ENCODE data around the gene IRX2. TPM values are rescaled to one million over a fixed set of nuclear protein-coding genes. Genes with fewer than 3 reads are reported as not detected.

IRX2 gene
- total and polyA plus RNA-seq, 10 of the 15 experiments (the other 5 are each of a cell fraction or from before 2014, with no cell fraction given), result not detected

GRCh38 chr5:2753452-2754420 is 2.3 kb upstream of the IRX2 start:
- Histone ChIP-seq H3K36me3 (ENCODE audit: control insufficient read depth in 2 of 2, insufficient read depth in 2 of 2, low read length in 1 of 2) (no peaks in the 10 kb centered on the region), H3K27ac (ENCODE audit: control insufficient read depth, insufficient read depth) (no peak overlapping the region), H3K4me3 (no peak overlapping the region), H3K4me2 (ENCODE audit: control insufficient read depth, insufficient read depth) (no peak overlapping the region), H3K9ac (ENCODE audit: control insufficient read depth, insufficient read depth, low read length) (no peak overlapping the region), H4K20me1 (ENCODE audit: control insufficient read depth, insufficient read depth) (no peaks in the 10 kb centered on the region), H3K27me3 (replicated peaks in 1 of 2; ENCODE audit: control insufficient read depth in 2 of 2, insufficient read depth in 2 of 2, low read length in 1 of 2) (no peaks in the 10 kb centered on the region), H2AFZ (ENCODE audit: control insufficient read depth, low read depth, low read length) (no peak overlapping the region), H3K79me2 (ENCODE audit: control insufficient read depth, insufficient read depth, low read length) (no peaks in the 10 kb centered on the region), H3K4me1 (ENCODE audit: control insufficient read depth, insufficient read depth, low read length) (no peaks in the 10 kb centered on the region), H3K9me3 (replicated peaks; ENCODE audit: control insufficient read depth, insufficient read depth, low read length) (peaks cover 2% of the 10 kb centered on the region; the same call in 2 of the 3 replicates)
- ChIA-PET POLR2A (no interaction called here), SMC1A (ENCODE audit: uncharacterized antibody, unreplicated experiment) (no interaction called here), CTCF (interaction anchor here (0.6 kb wide), 1 partner anchor 131 kb away, joined by 3 read pairs; no protein-coding TSS in a partner anchor), RAD21 (ENCODE audit: unreplicated experiment) (no interaction called here)
- 10% methylated on average over 24 of the region's 29 CpGs for WGBS (ENCODE audit: insufficient coverage, insufficient replicate concordance, low lambda C conversion rate, missing lambda C conversion rate)
- DNase-seq (ENCODE audit: low read depth, low spot score), result no peak
- ATAC-seq, result no peak
- in situ Hi-C loops (cut with MboI), result no loop called here
- TF ChIP-seq RFX5 (IDR thresholded peaks at IDR 0.05; ENCODE audit: low read depth, low read length), result no peak
- TF ChIP-seq CREB1 (IDR thresholded peaks at IDR 0.05; ENCODE audit: low read depth), result no peak
- TF ChIP-seq SIN3A (IDR thresholded peaks at IDR 0.05; ENCODE audit: low read depth, low read length), result no peak
- TF ChIP-seq PML (IDR thresholded peaks at IDR 0.05; ENCODE audit: low read length), result no peak
- TF ChIP-seq STAT3 (IDR thresholded peaks at IDR 0.05; ENCODE audit: low read depth, low read length), result no peak
- TF ChIP-seq MEF2A (IDR thresholded peaks at IDR 0.05; ENCODE audit: insufficient read depth, low read depth, low read length), result no peak
- FAIRE-seq, result no peak
- intact Hi-C loops (cut with micrococcal nuclease; ENCODE audit: unreplicated experiment), result no loop called here
- no TSS peak for BruUV-seq (replicated peaks)

- Histone ChIP-seq H3K4me1 (ENCODE audit: control insufficient read depth, insufficient read depth, low read length) (no peaks in the 10 kb centered on the region), H3K9ac (ENCODE audit: control insufficient read depth, insufficient read depth, low read length) (no peak overlapping the region), H4K20me1 (ENCODE audit: control insufficient read depth, insufficient read depth) (no peaks in the 10 kb centered on the region), H3K4me2 (ENCODE audit: control insufficient read depth, insufficient read depth) (no peak overlapping the region), H3K27me3 (replicated peaks in 1 of 2; ENCODE audit: control insufficient read depth in 2 of 2, insufficient read depth in 2 of 2, low read length in 1 of 2) (no peaks in the 10 kb centered on the region), H3K9me3 (replicated peaks; ENCODE audit: control insufficient read depth, insufficient read depth, low read length) (peaks cover 2% of the 10 kb centered on the region; the same call in 2 of the 3 replicates), H3K79me2 (ENCODE audit: control insufficient read depth, insufficient read depth, low read length) (no peaks in the 10 kb centered on the region), H3K27ac (ENCODE audit: control insufficient read depth, insufficient read depth) (no peak overlapping the region), H3K4me3 (no peak overlapping the region), H2AFZ (ENCODE audit: control insufficient read depth, low read depth, low read length) (no peak overlapping the region), H3K36me3 (ENCODE audit: control insufficient read depth in 2 of 2, insufficient read depth in 2 of 2, low read length in 1 of 2) (no peaks in the 10 kb centered on the region)
- intact Hi-C loops (cut with micrococcal nuclease; ENCODE audit: unreplicated experiment), result no loop called here
- RAD21 ChIA-PET (ENCODE audit: unreplicated experiment), result no interaction called here
- FAIRE-seq (no peak), ATAC-seq (no peak), DNase-seq (ENCODE audit: low read depth, low spot score) (no peak)
- TF ChIP-seq RELB (IDR thresholded peaks at IDR 0.05; ENCODE audit: low read depth) (no peak), ATF7 (IDR thresholded peaks at IDR 0.05; ENCODE audit: low read depth) (no peak)
- 34% methylated on average over 32 of the region's 34 CpGs for WGBS (ENCODE audit: insufficient coverage, insufficient replicate concordance, low lambda C conversion rate, missing lambda C conversion rate)
- in situ Hi-C loops (cut with MboI), result no loop called here
- CTCF ChIA-PET, result no interaction called here
- BruUV-seq (replicated peaks), result no TSS peak
- POLR2A ChIA-PET, result no interaction called here
- SMC1A ChIA-PET (ENCODE audit: uncharacterized antibody, unreplicated experiment), result no interaction called here
Measured at GRCh38 chr5:2752821-2753439, 1.5 kb upstream of the IRX2 start.
